ENCODE data around the gene AKAP6. TPM values are rescaled to one million over a fixed set of nuclear protein-coding genes. Genes with fewer than 3 reads are reported as not detected.

AKAP6 gene
- total RNA-seq, 1 experiment from 2014 or later: 2.8 TPM

DNA sequence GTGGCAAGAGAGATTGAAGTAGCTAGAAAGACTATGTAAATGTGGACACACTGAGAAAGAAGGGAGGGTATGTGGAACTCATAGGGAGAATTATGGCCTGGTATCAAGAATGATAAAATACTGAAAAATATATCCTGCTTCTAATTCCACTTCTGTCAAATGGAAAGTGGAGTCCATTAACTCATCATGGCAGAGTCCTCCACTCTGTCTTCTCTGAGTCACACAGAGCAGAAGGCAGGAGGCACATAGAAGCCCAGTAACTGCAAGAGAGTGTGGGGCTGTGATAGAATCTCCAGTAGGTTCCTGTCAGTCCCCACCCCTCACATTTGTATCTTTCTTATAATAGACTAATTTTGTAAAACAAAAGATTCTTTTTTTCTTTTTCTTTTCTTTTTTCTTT lies 223.7 kb downstream of the AKAP6 start:
- intact Hi-C loops (cut with micrococcal nuclease; ENCODE audit: unreplicated experiment): no loop called here
- no TSS peak for BruUV-seq (replicated peaks)
- CTCF ChIA-PET: no interaction called here
- Mint-ChIP-seq H3K4me3 (ENCODE audit: low read depth, unreplicated experiment) (no peak overlapping the region), H3K36me3 (ENCODE audit: insufficient read depth, unreplicated experiment) (no peaks in the 10 kb centered on the region), H3K9me3 (ENCODE audit: low read depth, unreplicated experiment) (no peaks in the 10 kb centered on the region), H3K27me3 (ENCODE audit: unreplicated experiment) (no peaks in the 10 kb centered on the region), H3K27ac (ENCODE audit: unreplicated experiment) (no peak overlapping the region), H3K4me1 (ENCODE audit: low read depth, unreplicated experiment) (no peaks in the 10 kb centered on the region)
- TF ChIP-seq, protein P1, sequence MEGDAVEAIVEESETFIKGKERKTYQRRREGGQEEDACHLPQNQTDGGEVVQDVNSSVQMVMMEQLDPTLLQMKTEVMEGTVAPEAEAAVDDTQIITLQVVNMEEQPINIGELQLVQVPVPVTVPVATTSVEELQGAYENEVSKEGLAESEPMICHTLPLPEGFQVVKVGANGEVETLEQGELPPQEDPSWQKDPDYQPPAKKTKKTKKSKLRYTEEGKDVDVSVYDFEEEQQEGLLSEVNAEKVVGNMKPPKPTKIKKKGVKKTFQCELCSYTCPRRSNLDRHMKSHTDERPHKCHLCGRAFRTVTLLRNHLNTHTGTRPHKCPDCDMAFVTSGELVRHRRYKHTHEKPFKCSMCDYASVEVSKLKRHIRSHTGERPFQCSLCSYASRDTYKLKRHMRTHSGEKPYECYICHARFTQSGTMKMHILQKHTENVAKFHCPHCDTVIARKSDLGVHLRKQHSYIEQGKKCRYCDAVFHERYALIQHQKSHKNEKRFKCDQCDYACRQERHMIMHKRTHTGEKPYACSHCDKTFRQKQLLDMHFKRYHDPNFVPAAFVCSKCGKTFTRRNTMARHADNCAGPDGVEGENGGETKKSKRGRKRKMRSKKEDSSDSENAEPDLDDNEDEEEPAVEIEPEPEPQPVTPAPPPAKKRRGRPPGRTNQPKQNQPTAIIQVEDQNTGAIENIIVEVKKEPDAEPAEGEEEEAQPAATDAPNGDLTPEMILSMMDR (IDR thresholded peaks at IDR 0.05; ENCODE audit: unreplicated experiment): no peak
- DNase-seq: no peak

DNA sequence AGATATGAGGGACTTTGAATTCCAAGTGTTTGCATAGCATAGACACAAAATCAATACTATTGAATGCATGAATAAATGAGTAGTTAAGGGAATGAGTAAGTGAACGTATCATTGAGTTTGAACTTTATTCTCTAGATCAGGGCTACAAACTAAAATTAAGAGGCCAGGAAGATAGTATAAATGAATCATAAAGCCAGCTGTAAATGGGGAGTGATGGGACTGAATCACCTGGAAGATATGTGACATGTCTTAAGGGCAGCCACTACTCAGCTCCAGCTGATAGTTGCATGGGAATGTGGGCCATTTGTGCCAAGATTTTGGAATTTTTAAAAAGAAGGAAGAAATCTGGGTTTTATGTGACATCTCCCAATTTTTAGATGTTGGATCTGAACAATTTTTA lies 229.9 kb downstream of the AKAP6 start:
- BruUV-seq (replicated peaks): no TSS peak
- Mint-ChIP-seq H3K27ac (ENCODE audit: unreplicated experiment) (no peak overlapping the region), H3K9me3 (ENCODE audit: low read depth, unreplicated experiment) (no peaks in the 10 kb centered on the region), H3K27me3 (ENCODE audit: unreplicated experiment) (no peaks in the 10 kb centered on the region), H3K36me3 (ENCODE audit: insufficient read depth, unreplicated experiment) (no peaks in the 10 kb centered on the region), H3K4me3 (ENCODE audit: low read depth, unreplicated experiment) (no peak overlapping the region), H3K4me1 (ENCODE audit: low read depth, unreplicated experiment) (no peaks in the 10 kb centered on the region)
- intact Hi-C loops (cut with micrococcal nuclease; ENCODE audit: unreplicated experiment): no loop called here
- TF ChIP-seq, protein P1 (IDR thresholded peaks at IDR 0.05; ENCODE audit: unreplicated experiment): no peak
- CTCF ChIA-PET: interaction anchor here (0.6 to 0.7 kb wide), 5 partner anchors 134 to 997 kb away, joined by 3 to 5 read pairs (median 5); no protein-coding TSS in a partner anchor
- DNase-seq: no peak

DNA sequence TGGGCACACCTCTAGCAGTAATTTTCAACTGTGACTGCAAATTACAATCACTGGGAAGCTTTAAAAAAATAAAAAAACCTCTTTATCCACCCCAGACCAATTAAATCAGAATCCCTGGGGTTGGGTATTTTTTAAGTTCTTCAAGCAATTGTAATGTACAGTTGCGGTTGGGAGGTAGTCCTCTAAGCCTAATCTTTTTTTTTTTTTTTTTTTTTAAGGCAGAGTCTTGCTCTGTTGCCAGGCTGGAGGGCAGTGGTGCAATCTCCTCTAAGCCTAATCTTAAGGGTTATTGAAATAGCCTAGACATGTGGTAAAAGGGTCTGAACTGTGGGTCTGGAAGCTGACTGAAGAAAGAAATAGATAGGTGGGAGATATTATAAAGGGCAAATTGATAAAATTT lies 230.5 kb downstream of the AKAP6 start:
- no TSS peak for BruUV-seq (replicated peaks)
- no peaks in the 10 kb centered on the region for H3K9me3 Mint-ChIP-seq (ENCODE audit: low read depth, unreplicated experiment)
- no peaks in the 10 kb centered on the region for H3K36me3 Mint-ChIP-seq (ENCODE audit: insufficient read depth, unreplicated experiment)
- CTCF ChIA-PET: interaction anchor here (0.6 to 1.1 kb wide), 10 partner anchors 90 to 1049 kb away, joined by 3 to 7 read pairs (median 4); no protein-coding TSS in a partner anchor
- TF ChIP-seq, protein P1 (IDR thresholded peaks at IDR 0.05; ENCODE audit: unreplicated experiment): no peak
- H3K4me1 Mint-ChIP-seq (ENCODE audit: low read depth, unreplicated experiment): no peaks in the 10 kb centered on the region
- intact Hi-C loops (cut with micrococcal nuclease; ENCODE audit: unreplicated experiment): no loop called here
- H3K27me3 Mint-ChIP-seq (ENCODE audit: unreplicated experiment): no peaks in the 10 kb centered on the region
- H3K4me3 Mint-ChIP-seq (ENCODE audit: low read depth, unreplicated experiment): no peak overlapping the region
- no peak overlapping the region for H3K27ac Mint-ChIP-seq (ENCODE audit: unreplicated experiment)
- DNase-seq: no peak

DNA sequence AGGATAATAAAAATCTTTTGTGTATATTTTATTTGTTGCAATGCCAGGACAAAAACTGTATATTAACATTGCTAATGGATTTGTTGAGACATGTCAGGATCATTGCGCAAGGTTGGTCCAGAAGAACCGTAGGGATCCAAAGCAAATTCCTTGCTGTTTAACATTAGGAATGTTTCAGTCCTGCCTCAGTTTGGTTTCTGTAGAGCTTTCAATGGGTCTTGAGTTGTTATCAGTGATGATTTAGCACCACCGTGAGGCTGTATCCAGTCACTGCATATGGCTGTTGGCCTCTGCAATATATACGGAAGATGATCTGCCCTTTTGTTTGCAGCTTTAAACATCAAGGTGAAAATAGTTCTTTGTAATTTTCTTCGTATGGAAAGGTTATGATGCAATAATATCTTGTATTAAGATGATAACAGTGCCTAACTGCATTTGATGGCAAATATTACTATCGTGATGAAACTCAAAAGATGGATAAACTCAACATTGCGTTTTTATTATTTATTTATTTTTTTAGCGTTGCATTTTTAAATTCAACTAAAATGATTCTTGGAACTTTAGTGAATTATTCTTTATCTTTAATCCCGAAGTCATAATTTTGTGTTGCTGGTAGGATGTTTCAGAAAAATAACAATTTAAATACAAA lies 231.2 kb downstream of the AKAP6 start:
- H3K4me1 Mint-ChIP-seq (ENCODE audit: low read depth, unreplicated experiment): no peaks in the 10 kb centered on the region
- intact Hi-C loops (cut with micrococcal nuclease; ENCODE audit: unreplicated experiment): loop anchor here (1.0 to 10.0 kb wide), 3 partner anchors 88 to 1046 kb away; no protein-coding TSS in a partner anchor
- CTCF ChIA-PET: interaction anchor here (0.6 to 1.1 kb wide), 6 partner anchors 90 to 1050 kb away, joined by 3 to 7 read pairs (median 4); no protein-coding TSS in a partner anchor
- H3K36me3 Mint-ChIP-seq (ENCODE audit: insufficient read depth, unreplicated experiment): no peaks in the 10 kb centered on the region
- no peaks in the 10 kb centered on the region for H3K9me3 Mint-ChIP-seq (ENCODE audit: low read depth, unreplicated experiment)
- peak; percentile 64 for DNase-seq
- no peaks in the 10 kb centered on the region for H3K27me3 Mint-ChIP-seq (ENCODE audit: unreplicated experiment)
- H3K27ac Mint-ChIP-seq (ENCODE audit: unreplicated experiment): no peak overlapping the region
- TF ChIP-seq, protein P1 (IDR thresholded peaks at IDR 0.05; ENCODE audit: unreplicated experiment): peak; percentile 75
- no peak overlapping the region for H3K4me3 Mint-ChIP-seq (ENCODE audit: low read depth, unreplicated experiment)
- no TSS peak for BruUV-seq (replicated peaks)
